GM12872 (cell line): Measurements from ENCODE around the gene NKAIN4.

Experiments
- TF ChIP-seq, protein P1 (sequence below): IDR thresholded peaks from 3 replicates; pipeline ENCODE4 v1.5.1; 2011; ENCODE audit warnings: low read depth, mild to moderate bottlenecking, low read length, moderate library complexity; ENCODE audit not compliant: insufficient read depth

NKAIN4 gene

GRCh38 chr20:63242736-63243135, 11.5 kb downstream of the NKAIN4 start:
- TF ChIP-seq, protein P1, sequence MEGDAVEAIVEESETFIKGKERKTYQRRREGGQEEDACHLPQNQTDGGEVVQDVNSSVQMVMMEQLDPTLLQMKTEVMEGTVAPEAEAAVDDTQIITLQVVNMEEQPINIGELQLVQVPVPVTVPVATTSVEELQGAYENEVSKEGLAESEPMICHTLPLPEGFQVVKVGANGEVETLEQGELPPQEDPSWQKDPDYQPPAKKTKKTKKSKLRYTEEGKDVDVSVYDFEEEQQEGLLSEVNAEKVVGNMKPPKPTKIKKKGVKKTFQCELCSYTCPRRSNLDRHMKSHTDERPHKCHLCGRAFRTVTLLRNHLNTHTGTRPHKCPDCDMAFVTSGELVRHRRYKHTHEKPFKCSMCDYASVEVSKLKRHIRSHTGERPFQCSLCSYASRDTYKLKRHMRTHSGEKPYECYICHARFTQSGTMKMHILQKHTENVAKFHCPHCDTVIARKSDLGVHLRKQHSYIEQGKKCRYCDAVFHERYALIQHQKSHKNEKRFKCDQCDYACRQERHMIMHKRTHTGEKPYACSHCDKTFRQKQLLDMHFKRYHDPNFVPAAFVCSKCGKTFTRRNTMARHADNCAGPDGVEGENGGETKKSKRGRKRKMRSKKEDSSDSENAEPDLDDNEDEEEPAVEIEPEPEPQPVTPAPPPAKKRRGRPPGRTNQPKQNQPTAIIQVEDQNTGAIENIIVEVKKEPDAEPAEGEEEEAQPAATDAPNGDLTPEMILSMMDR, result no peak

- TF ChIP-seq, protein P1, result no peak
These were observed 13.0 kb downstream of the NKAIN4 start for GRCh38 chr20:63241272-63241671.

DNA sequence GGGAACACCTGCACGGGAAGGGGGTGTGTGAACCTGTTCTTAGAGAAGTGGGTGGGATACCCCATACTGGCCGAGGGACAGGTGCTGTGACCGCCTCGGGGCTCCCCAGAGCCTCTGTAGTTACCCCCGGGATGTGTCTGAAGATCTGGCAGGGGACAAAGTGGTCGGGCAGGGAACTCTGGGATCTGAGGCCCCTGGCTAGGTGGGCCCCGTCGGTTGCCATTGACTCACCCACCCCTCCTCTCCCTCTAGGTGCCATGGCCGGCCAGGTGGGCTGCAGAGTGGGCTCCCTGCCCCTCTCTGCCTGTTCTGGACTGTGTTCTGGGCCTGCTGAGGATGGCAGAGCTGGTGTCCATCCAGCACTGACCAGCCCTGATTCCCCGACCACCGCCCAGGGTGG, 14.3 kb downstream of the NKAIN4 start:
- TF ChIP-seq, protein P1, result no peak

DNA sequence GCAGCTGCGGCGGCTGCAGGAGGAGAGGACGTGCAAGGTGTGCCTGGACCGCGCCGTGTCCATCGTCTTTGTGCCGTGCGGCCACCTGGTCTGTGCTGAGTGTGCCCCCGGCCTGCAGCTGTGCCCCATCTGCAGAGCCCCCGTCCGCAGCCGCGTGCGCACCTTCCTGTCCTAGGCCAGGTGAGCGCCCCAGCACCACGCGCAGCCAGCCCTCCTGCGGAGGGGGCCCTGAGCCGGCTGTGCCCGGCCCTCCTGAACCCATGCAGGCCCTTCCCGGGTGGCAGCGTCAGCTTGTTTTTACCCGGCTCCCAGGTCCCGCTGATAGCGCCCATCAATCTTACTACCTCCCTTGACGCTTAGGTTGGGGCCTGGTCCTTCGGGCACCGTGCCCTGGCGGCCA, 14.8 kb downstream of the NKAIN4 start:
- TF ChIP-seq, protein P1, result no peak

DNA sequence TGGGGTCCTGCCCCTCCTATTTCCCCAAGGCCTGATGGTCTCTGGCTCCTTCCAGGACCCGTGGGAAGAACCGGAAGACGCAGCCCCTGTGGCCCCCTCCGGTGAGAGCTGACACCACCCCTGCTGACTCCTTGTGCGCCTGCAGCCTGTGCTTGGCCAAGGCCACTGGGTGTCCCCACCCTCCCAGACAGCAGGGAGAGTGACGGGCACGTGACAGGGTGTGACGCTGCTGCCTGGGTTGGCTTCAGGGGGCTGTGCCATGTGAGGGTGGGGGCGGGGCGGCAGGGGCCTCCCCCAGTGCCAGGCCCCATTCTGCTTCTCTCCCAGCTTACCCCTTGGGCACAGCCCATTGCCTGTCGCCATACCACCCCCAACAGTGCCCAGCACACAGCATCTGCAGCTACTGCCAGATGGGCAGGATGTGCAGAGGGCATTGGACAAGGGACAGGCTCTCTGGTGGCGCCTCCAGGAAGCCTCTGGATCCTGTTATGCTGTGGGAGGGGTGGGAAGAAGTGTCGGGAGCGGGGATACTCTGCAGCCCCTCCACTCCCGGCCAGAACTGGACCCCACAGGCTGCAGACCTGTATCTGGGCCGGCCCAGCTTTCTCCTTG, 15.6 kb downstream of the NKAIN4 start:
- TF ChIP-seq, protein P1, result 0 out of 3 replicates have a peak, but pooled peaks have one; percentile 28

GRCh38 chr20:63238031-63238430, 16.2 kb downstream of the NKAIN4 start:
- TF ChIP-seq, protein P1, result no peak

DNA sequence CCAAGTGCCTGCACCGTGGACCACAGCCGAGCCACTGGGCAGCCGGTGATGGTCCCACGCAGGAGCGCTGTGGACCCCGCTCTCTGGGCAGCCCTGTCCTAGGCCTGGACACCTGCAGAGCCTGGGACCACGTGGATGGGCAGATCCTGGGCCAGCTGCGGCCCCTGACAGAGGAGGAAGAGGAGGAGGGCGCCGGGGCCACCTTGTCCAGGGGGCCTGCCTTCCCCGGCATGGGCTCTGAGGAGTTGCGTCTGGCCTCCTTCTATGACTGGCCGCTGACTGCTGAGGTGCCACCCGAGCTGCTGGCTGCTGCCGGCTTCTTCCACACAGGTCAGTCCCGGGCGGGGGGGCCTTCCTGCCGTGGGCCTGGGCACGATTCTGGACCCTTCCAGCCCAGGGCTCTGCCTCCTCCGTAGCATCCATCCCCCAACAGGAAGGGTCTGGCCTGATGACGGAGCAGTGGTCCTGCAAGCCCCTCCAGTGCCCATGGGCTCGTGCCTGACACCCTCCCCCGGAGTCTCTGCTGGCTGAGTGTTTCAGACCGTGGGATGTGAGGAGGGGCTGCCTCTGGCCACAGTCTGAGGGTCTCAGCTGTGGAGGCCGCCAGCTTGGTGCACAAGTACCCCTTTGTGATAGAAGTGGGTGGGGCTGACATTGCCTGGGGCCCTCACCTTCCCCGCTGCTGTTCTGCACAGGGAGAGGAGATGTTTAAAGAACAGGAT, 18.0 kb downstream of the NKAIN4 start:
- TF ChIP-seq, protein P1, result no peak
